HG02973 (cell line): ENCODE results near the gene GBE1.
"Not testable (repeated sequence)": the region's sequence is repeated elsewhere in the genome, so short reads cannot be mapped to it uniquely, and the experiment has no call there.

Experiments
- ATAC-seq: cut with Tn5 transposase; IDR thresholded peaks from one replicate; pipeline ENCODE4 v1.9.1; 2021; ENCODE audit warnings: moderate library complexity; ENCODE audit not compliant: unreplicated experiment

GBE1 gene

GRCh38 chr3:81758275-81758674 lies 3.2 kb downstream of the GBE1 start:
- no peak for ATAC-seq

GRCh38 chr3:81753416-81754027 lies 7.9 kb downstream of the GBE1 start:
- ATAC-seq = peak; percentile 46

- no peak for ATAC-seq
Observed at GRCh38 chr3:81752604-81753003, 8.8 kb downstream of the GBE1 start.

- no peak for ATAC-seq
Observed at GRCh38 chr3:81749265-81749664, 12.2 kb downstream of the GBE1 start.

- ATAC-seq = not testable (repeated sequence)
Observed at GRCh38 chr3:81747280-81747679, 14.2 kb downstream of the GBE1 start.

- ATAC-seq = no peak
Observed at GRCh38 chr3:81744366-81744765, 17.1 kb downstream of the GBE1 start.

GRCh38 chr3:81743096-81744025 lies 18.1 kb downstream of the GBE1 start:
- no peak for ATAC-seq

- ATAC-seq = no peak
Observed at GRCh38 chr3:81742581-81742980, 18.9 kb downstream of the GBE1 start.

- no peak for ATAC-seq
Observed at GRCh38 chr3:81741216-81741615, 20.2 kb downstream of the GBE1 start.

- ATAC-seq = no peak
Observed at GRCh38 chr3:81740731-81741130, 20.7 kb downstream of the GBE1 start.

- no peak for ATAC-seq
Observed at GRCh38 chr3:81735334-81735733, 26.1 kb downstream of the GBE1 start.

- no peak for ATAC-seq
Observed at GRCh38 chr3:81734742-81735141, 26.7 kb downstream of the GBE1 start.

- ATAC-seq = no peak
Observed at GRCh38 chr3:81732642-81733041, 28.8 kb downstream of the GBE1 start.

GRCh38 chr3:81728766-81729544 lies 32.5 kb downstream of the GBE1 start:
- ATAC-seq = no peak

- ATAC-seq = no peak
Observed at GRCh38 chr3:81726735-81727134, 34.7 kb downstream of the GBE1 start.

- ATAC-seq = no peak
Observed at GRCh38 chr3:81726132-81726531, 35.3 kb downstream of the GBE1 start.

GRCh38 chr3:81723732-81724313 lies 37.6 kb downstream of the GBE1 start:
- no peak for ATAC-seq

GRCh38 chr3:81718311-81718710 lies 43.1 kb downstream of the GBE1 start:
- ATAC-seq = no peak

GRCh38 chr3:81716870-81717509 lies 44.5 kb downstream of the GBE1 start:
- ATAC-seq = no peak

GRCh38 chr3:81713031-81713430 lies 48.4 kb downstream of the GBE1 start:
- ATAC-seq = no peak

GRCh38 chr3:81709606-81710005 lies 51.8 kb downstream of the GBE1 start:
- ATAC-seq = no peak
